GM12801 (cell line): ENCODE results near the gene MLLT1.

Experiments used
- CTCF ChIP-seq: IDR thresholded peaks from one replicate; pipeline ENCODE4 v1.5.1; 2011; ENCODE audit warnings: control low read depth; ENCODE audit not compliant: insufficient read length; ENCODE audit errors: extremely low read depth

Gene MLLT1

GRCh38 chr19:6164906-6165531 is 114.8 kb downstream of the MLLT1 start:
- no peak for TF ChIP-seq CTCF

GRCh38 chr19:6161271-6161850 is 118.4 kb downstream of the MLLT1 start:
- TF ChIP-seq CTCF = no peak
